Measurements from ENCODE around the gene TAAR2.
"Not testable (repeated sequence)": the region's sequence is repeated elsewhere in the genome, so short reads cannot be mapped to it uniquely, and the experiment has no call there.

Gene TAAR2

GRCh38 chr6:132650429-132650828, 26.4 kb upstream of the TAAR2 start:
- Histone ChIP-seq H3K9me3 (ENCODE audit: control insufficient read depth, low read length) (no peaks in the 10 kb centered on the region), H3K36me3 (ENCODE audit: control insufficient read depth, insufficient read depth, low read length) (no peaks in the 10 kb centered on the region), H3K27ac (ENCODE audit: low read depth, low read length, severe bottlenecking) (no peak overlapping the region), H3K4me3 (ENCODE audit: extremely low read depth, insufficient read depth, low read length, poor library complexity, severe bottlenecking) (no peak overlapping the region), H3K4me1 (ENCODE audit: control insufficient read depth, insufficient read depth, low read length, poor library complexity, severe bottlenecking) (peaks cover 12% of the 10 kb centered on the region)
- 94 to 100% methylated on average over 1 of the region's 1 CpG for WGBS, 2 experiments (ENCODE audit: insufficient coverage in 2 of 2)

DNA sequence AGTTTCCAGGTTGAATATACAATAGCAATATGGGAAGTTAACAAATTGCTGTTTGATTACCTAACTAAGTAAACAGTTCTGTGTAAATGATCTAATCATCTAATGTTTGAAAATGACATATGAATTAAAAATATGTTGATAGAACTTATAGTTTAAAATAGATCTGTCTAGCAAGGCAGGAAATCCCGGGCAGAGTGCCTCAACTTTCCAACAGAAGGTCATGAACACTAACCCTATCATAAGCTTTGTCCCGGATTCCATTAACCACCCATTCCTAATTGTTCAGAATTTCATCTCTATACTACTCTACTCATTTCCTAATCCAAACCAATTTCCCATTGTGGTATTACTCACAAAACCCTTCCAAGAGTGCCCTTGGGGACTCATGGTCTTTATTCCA, 24.8 kb upstream of the TAAR2 start:
- H3K36me3 ChIP-seq (ENCODE audit: control insufficient read depth, insufficient read depth, low read length), result no peaks in the 10 kb centered on the region
- no peaks in the 10 kb centered on the region for H3K9me3 ChIP-seq (ENCODE audit: control insufficient read depth, low read length)
- no peak overlapping the region for H3K4me3 ChIP-seq (ENCODE audit: extremely low read depth, insufficient read depth, low read length, poor library complexity, severe bottlenecking)
- H3K27ac ChIP-seq (ENCODE audit: low read depth, low read length, severe bottlenecking), result no peak overlapping the region
- 86 to 95% methylated on average over 2 of the region's 2 CpGs for WGBS, 2 experiments (ENCODE audit: insufficient coverage in 2 of 2)
- peaks cover 12% of the 10 kb centered on the region for H3K4me1 ChIP-seq (ENCODE audit: control insufficient read depth, insufficient read depth, low read length, poor library complexity, severe bottlenecking)

GRCh38 chr6:132648356-132648755, 24.3 kb upstream of the TAAR2 start:
- 100% methylated on average over 2 of the region's 2 CpGs; no CpG with 5 or more reads in 1 of the 2 experiments for WGBS, 2 experiments (ENCODE audit: insufficient coverage in 2 of 2)

GRCh38 chr6:132643547-132643946, 19.5 kb upstream of the TAAR2 start:
- H3K36me3 ChIP-seq (ENCODE audit: control insufficient read depth, insufficient read depth, low read length), result no peaks in the 10 kb centered on the region
- WGBS, 2 experiments (ENCODE audit: insufficient coverage in 2 of 2), result 82 to 93% methylated on average over 3 of the region's 3 CpGs
- peaks cover 3% of the 10 kb centered on the region for H3K4me1 ChIP-seq (ENCODE audit: control insufficient read depth, insufficient read depth, low read length, poor library complexity, severe bottlenecking)
- no peak overlapping the region for H3K27ac ChIP-seq (ENCODE audit: low read depth, low read length, severe bottlenecking)
- H3K4me3 ChIP-seq (ENCODE audit: extremely low read depth, insufficient read depth, low read length, poor library complexity, severe bottlenecking), result no peak overlapping the region
- no peaks in the 10 kb centered on the region for H3K9me3 ChIP-seq (ENCODE audit: control insufficient read depth, low read length)

More at GRCh38 chr6:132648356-132648755, 24.3 kb upstream of the TAAR2 start:
- Histone ChIP-seq H3K36me3 (ENCODE audit: control insufficient read depth, insufficient read depth, low read length) (no peaks in the 10 kb centered on the region), H3K27ac (ENCODE audit: low read depth, low read length, severe bottlenecking) (no peak overlapping the region), H3K9me3 (ENCODE audit: control insufficient read depth, low read length) (no peaks in the 10 kb centered on the region), H3K4me3 (ENCODE audit: extremely low read depth, insufficient read depth, low read length, poor library complexity, severe bottlenecking) (no peak overlapping the region), H3K4me1 (ENCODE audit: control insufficient read depth, insufficient read depth, low read length, poor library complexity, severe bottlenecking) (peaks cover 12% of the 10 kb centered on the region)

DNA sequence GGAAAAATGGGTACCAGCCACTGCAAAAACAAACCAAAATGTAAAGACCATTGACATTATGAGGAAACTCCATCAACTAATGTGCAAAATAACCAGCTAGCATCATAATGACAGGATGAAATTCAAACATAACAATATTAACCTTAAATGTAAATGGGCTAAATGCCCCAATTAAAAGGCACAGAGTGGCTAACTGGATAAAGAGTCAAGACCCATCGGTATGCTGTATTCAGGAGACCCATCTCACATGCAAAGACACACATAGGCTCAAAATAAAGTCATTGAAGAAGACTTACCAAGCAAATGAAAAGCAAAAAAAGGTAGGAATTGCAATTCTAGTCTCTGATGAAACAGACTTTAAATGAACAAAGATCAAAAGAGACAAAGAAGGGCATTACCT, 13.1 kb upstream of the TAAR2 start:
- not testable (repeated sequence) for H3K36me3 ChIP-seq (ENCODE audit: control insufficient read depth, insufficient read depth, low read length); H3K4me1 ChIP-seq (ENCODE audit: control insufficient read depth, insufficient read depth, low read length, poor library complexity, severe bottlenecking); H3K4me3 ChIP-seq (ENCODE audit: extremely low read depth, insufficient read depth, low read length, poor library complexity, severe bottlenecking); H3K27ac ChIP-seq (ENCODE audit: low read depth, low read length, severe bottlenecking); H3K9me3 ChIP-seq (ENCODE audit: control insufficient read depth, low read length)
- WGBS, 2 experiments (ENCODE audit: insufficient coverage in 2 of 2), result 60% methylated on average over 1 of the region's 1 CpG; no CpG with 5 or more reads in 1 of the 2 experiments

- H3K4me1 ChIP-seq (ENCODE audit: control insufficient read depth, insufficient read depth, low read length, poor library complexity, severe bottlenecking); H3K9me3 ChIP-seq (ENCODE audit: control insufficient read depth, low read length); H3K27ac ChIP-seq (ENCODE audit: low read depth, low read length, severe bottlenecking); H3K36me3 ChIP-seq (ENCODE audit: control insufficient read depth, insufficient read depth, low read length); H3K4me3 ChIP-seq (ENCODE audit: extremely low read depth, insufficient read depth, low read length, poor library complexity, severe bottlenecking): not testable (repeated sequence)
- WGBS, 2 experiments (ENCODE audit: insufficient coverage in 2 of 2), result 100% methylated on average over 1 of the region's 3 CpGs
Measured at GRCh38 chr6:132635906-132636305, 11.8 kb upstream of the TAAR2 start.

- H3K27ac ChIP-seq (ENCODE audit: low read depth, low read length, severe bottlenecking); H3K36me3 ChIP-seq (ENCODE audit: control insufficient read depth, insufficient read depth, low read length); H3K4me3 ChIP-seq (ENCODE audit: extremely low read depth, insufficient read depth, low read length, poor library complexity, severe bottlenecking); H3K4me1 ChIP-seq (ENCODE audit: control insufficient read depth, insufficient read depth, low read length, poor library complexity, severe bottlenecking); H3K9me3 ChIP-seq (ENCODE audit: control insufficient read depth, low read length): not testable (repeated sequence)
- 68 to 84% methylated on average over 3 of the region's 3 CpGs for WGBS, 2 experiments (ENCODE audit: insufficient coverage in 2 of 2)
Measured at GRCh38 chr6:132635288-132635687, 11.2 kb upstream of the TAAR2 start.

DNA sequence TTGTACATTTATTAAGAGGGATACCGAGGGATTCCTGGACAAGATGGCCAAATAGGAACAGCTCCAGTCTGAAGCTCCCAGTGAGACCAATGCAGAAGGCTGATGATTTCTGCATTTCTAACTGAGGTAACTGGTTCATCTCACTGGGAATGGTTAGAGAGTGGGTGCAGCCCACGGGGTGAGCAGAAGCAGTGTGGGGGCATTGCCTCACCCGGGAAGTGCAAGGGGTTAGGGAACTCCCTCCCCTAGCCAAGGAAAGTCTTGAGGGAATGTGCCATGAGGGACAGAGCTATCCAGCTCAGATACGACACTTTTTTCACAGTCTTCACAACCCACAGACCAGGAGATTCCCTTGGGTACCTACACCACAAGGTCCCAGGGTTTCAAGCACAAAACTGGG, 10.7 kb upstream of the TAAR2 start:
- H3K27ac ChIP-seq (ENCODE audit: low read depth, low read length, severe bottlenecking), result no peak overlapping the region
- H3K9me3 ChIP-seq (ENCODE audit: control insufficient read depth, low read length), result no peaks in the 10 kb centered on the region
- no peaks in the 10 kb centered on the region for H3K36me3 ChIP-seq (ENCODE audit: control insufficient read depth, insufficient read depth, low read length)
- 88 to 89% methylated on average over 2 to 3 of the region's 4 CpGs for WGBS, 2 experiments (ENCODE audit: insufficient coverage in 2 of 2)
- no peak overlapping the region for H3K4me3 ChIP-seq (ENCODE audit: extremely low read depth, insufficient read depth, low read length, poor library complexity, severe bottlenecking)
- no peaks in the 10 kb centered on the region for H3K4me1 ChIP-seq (ENCODE audit: control insufficient read depth, insufficient read depth, low read length, poor library complexity, severe bottlenecking)

GRCh38 chr6:132633362-132633761, 9.3 kb upstream of the TAAR2 start:
- no peaks in the 10 kb centered on the region for H3K36me3 ChIP-seq (ENCODE audit: control insufficient read depth, insufficient read depth, low read length)
- no peak overlapping the region for H3K4me3 ChIP-seq (ENCODE audit: extremely low read depth, insufficient read depth, low read length, poor library complexity, severe bottlenecking)
- no peak overlapping the region for H3K27ac ChIP-seq (ENCODE audit: low read depth, low read length, severe bottlenecking)
- H3K4me1 ChIP-seq (ENCODE audit: control insufficient read depth, insufficient read depth, low read length, poor library complexity, severe bottlenecking), result no peaks in the 10 kb centered on the region
- WGBS, 2 experiments (ENCODE audit: insufficient coverage in 2 of 2), result 90 to 92% methylated on average over 1 to 2 of the region's 2 CpGs
- no peaks in the 10 kb centered on the region for H3K9me3 ChIP-seq (ENCODE audit: control insufficient read depth, low read length)

DNA sequence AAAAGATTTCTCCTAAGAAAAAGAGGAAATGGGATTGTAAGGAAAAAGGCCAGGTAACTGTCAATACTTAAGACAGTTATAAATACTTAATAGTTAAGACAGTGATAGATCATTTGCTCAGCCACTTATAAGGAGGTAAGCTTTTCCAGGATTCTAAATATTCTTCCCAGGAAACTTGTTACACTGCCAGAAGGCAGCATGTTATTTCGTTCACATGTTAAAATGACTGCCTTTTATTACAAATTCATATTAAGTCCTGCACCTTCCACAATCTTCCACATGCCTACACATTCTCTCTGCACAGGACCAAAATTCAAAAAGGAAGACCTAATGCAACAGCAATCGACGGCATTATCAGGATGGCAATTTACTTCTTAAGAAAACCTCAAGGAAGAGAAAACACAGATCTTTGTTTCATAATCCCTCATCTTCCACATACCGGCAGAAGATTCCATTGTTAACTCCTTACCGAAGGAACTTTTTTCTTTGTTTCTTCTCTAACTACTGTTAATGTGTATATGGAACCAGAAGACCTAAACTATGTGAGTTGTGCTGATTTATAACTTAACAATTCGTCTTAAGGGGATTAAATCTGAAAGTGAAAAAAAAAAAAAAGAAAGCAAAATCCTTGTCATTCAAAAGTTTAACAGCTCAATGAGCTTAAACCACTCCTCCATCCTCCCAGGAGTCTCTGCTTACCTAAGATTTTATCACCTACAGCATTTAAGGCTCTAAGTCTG, 799 bp downstream of the TAAR2 start:
- no peaks in the 10 kb centered on the region for H3K4me1 ChIP-seq (ENCODE audit: control insufficient read depth, insufficient read depth, low read length, poor library complexity, severe bottlenecking)
- H3K36me3 ChIP-seq (ENCODE audit: control insufficient read depth, insufficient read depth, low read length), result no peaks in the 10 kb centered on the region
- no peak overlapping the region for H3K4me3 ChIP-seq (ENCODE audit: extremely low read depth, insufficient read depth, low read length, poor library complexity, severe bottlenecking)
- no peak overlapping the region for H3K27ac ChIP-seq (ENCODE audit: low read depth, low read length, severe bottlenecking)
- WGBS, 2 experiments (ENCODE audit: insufficient coverage in 2 of 2), result 55 to 82% methylated on average over 2 to 3 of the region's 6 CpGs
- H3K9me3 ChIP-seq (ENCODE audit: control insufficient read depth, low read length), result no peaks in the 10 kb centered on the region

DNA sequence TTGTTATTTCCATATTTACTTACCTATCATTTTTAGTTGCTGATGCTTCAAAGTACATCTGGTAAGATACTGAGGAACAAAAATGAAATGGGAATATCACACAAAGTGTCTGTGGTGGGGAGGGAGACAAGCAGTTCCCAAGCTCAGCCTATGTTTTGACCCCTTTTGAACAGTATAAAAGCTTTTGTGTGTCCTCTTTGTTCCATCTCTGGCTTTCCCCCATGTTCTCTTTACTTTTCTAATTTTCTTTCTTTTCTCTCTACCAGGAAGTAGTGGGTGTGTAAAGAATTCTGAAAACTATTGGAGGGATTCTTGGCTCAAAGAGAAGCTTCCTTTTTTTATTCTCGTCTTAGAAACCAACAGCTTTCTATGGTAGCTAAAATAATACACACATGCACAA, 7.4 kb downstream of the TAAR2 start:
- no peak overlapping the region for H3K4me3 ChIP-seq (ENCODE audit: extremely low read depth, insufficient read depth, low read length, poor library complexity, severe bottlenecking)
- H3K9me3 ChIP-seq (ENCODE audit: control insufficient read depth, low read length), result no peaks in the 10 kb centered on the region
- WGBS, 2 experiments (ENCODE audit: insufficient coverage in 2 of 2), result 83 to 100% methylated on average over 1 of the region's 1 CpG
- no peak overlapping the region for H3K27ac ChIP-seq (ENCODE audit: low read depth, low read length, severe bottlenecking)
- H3K4me1 ChIP-seq (ENCODE audit: control insufficient read depth, insufficient read depth, low read length, poor library complexity, severe bottlenecking), result peaks cover 7% of the 10 kb centered on the region
- H3K36me3 ChIP-seq (ENCODE audit: control insufficient read depth, insufficient read depth, low read length), result no peaks in the 10 kb centered on the region

All from mesodermal cell (in vitro differentiated cells).